Muscle of arm (tissue), 12 donors: ENCODE data around the gene TEAD1. TPM values are rescaled to one million over a fixed set of nuclear protein-coding genes. Genes with fewer than 3 reads are reported as not detected.

Source experiments
- DNase-seq: peaks from one replicate; pipeline ENCODE4 v3.0.0-alpha.2; 2013
- polyA plus RNA-seq, 12 donors: library from polyadenylated mRNA; unstranded; fragments of 120-200 nt; gene quantifications; one replicate each; pipeline ENCODE4 v1.2.1, GENCODE V29; 2013; ENCODE audit not compliant: insufficient read length in 12 of 12

The TEAD1 gene
- polyA plus RNA-seq, 12 donors: 48.6 to 122 (median 108) TPM

- no peak for DNase-seq
Measured at GRCh38 chr11:12684816-12685215, 10.6 kb downstream of the TEAD1 start.

DNA sequence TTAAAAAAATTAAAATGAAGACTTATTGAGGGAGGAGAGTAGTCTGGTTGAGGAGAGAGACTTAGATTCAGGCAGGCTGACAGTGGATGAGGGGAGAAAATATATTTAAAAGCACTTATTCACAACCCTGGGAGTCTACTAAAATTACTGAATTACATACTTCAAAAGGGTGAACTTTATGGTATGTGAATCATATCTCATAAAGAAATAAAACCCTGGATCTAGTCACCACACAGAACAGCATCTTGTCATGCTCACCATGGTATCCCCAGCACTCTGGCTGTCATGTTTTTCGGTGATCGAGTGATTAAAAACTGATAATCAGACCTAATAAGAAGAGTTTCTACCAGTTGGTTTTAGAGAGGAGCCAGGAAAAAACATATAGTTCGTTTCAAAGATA is 11.0 kb downstream of the TEAD1 start:
- DNase-seq: no peak

- no peak for DNase-seq
Measured at GRCh38 chr11:12686246-12687060, 12.2 kb downstream of the TEAD1 start.

DNA sequence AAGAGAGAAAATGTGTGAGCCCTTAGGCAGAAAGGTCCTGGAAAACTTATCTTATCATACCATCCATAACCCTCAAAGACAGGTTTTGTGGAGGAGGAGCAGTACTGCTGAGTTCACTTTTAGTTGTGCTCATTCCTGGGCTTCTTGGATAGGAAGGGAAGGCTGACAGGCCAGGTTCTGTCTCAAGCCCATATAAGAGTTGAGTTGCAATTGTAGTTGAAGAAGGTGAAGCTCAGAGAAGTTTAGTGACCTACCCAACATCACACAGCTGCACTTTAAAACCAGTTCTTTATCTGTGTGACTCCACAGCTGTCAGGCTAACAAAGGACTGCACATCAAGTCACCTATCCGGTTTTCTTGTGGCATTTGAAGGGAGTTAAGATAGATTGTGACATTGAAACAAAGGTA is 13.0 kb downstream of the TEAD1 start:
- no peak for DNase-seq

GRCh38 chr11:12687740-12688139 is 13.5 kb downstream of the TEAD1 start:
- no peak for DNase-seq

GRCh38 chr11:12689029-12689755 is 15.0 kb downstream of the TEAD1 start:
- no peak for DNase-seq

GRCh38 chr11:12690663-12691062 is 16.4 kb downstream of the TEAD1 start:
- DNase-seq: no peak

- DNase-seq: no peak
Measured at GRCh38 chr11:12691473-12691872, 17.3 kb downstream of the TEAD1 start.

GRCh38 chr11:12692229-12693075 is 18.2 kb downstream of the TEAD1 start:
- peak; percentile 85 for DNase-seq

- peak; percentile 25 for DNase-seq
Measured at GRCh38 chr11:12693094-12693478, 18.9 kb downstream of the TEAD1 start.

GRCh38 chr11:12693479-12694182 is 19.4 kb downstream of the TEAD1 start:
- peak; percentile 79 for DNase-seq

DNA sequence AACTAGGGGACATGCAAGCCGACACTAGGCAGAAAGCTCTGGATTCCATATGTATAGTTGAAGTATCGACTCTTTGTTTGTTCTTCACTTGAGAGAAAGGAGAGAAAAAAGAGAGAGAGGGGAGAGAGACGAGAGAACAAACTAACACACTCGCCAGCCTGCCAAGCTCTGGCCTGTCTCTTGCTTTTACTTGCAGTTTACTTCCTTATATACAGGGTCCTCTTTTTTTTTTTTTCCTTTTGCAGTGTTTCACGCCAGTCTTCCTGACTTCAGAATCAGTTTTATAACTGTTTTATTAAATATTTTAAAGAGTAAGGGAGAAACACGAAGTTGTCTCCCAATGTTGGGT is 19.9 kb downstream of the TEAD1 start:
- no peak for DNase-seq

DNA sequence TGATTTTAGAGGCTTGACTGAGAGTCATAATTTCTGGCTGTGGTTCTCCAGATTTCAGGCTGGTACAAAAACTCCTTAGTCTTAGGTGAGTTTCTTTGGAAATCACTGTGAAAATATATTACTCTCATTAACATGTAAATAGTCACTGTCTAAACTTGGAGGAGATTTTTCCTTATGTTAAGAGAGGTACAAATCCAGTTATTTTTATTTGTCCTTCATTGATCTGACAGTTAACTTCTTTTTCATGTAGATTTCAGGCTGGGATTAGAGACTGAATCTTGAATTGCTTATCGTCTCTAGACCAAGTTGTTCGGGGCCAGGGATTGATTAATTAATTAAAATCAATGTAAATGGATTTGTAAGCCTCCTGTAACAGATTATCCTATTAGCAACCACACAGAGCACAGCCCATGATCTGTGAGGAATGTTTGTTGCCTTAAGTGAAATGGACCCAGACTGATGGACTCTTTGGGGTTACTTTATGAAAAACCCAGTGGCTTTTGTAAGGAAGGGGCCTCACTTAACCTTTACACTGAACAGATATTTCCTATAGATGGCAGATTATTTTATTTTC is 21.1 kb downstream of the TEAD1 start:
- no peak for DNase-seq

DNA sequence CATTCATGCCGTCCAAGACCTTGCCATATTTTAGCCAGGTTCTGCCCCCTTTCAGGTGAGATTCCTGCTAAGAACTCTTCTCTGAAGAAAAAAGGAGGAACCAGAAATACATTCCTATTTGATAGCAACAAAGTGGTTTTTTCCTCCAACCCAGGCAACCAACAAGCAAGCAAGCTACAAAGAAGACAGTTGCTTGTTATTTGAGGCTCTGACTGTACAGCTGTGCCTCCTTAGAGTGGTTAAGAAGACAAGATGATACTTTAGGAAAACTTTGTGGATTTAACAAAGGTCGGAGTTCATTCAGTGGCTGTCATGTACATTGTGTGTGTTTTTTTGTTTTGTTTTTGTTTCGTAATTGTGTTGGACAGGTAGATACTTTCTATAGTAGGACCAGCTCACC is 21.7 kb downstream of the TEAD1 start:
- no peak for DNase-seq

DNA sequence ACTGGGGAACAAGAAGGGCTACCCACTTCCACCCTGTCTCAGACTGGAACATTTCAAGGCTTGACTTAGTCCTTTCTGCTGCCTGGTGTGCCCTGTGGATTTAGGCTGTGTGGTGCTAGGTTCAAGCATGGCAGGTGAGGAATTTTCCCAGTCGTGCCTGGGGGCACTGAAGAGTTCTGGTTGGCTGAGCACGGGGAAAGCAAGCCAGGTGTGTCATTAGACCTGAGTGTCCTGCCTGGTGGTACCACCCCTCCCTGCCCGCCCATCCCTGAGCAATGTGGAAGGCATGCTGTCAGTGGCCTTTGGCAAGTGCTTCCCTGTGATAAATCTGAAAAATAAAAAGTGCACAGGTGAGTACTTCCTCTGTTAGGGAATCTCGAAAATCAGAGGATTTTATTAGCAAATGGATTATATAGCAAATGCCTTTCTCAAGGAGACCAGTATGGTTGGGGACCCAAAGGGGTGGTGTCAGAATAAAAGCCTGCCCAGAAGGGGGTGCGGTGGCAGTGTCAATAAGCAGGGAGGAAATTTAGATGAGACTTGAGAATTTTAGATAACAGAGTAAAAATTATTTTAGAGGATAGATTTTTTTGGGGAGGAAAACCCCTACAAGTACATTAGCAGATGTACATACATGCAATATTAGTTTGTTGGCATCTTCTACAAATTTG is 22.8 kb downstream of the TEAD1 start:
- DNase-seq: no peak

DNA sequence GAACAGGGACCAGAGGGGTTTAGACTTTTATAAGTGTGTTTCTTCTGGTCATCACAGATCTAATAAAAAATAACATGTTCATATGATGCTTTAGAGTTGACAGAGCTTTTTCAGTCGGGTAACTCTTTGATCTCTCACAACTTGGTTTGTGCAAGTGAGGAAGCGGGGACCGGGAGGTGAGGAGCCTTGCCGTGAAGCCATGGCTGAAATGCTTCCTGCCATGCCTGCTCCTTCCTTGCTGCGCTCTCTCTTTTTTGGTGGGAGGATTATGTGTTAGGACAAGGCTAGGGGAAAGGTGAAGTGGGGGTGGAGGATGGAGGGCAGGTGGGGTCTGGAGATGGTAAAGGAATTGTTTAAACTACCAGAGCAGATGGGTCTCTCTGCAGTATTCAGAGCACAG is 23.8 kb downstream of the TEAD1 start:
- no peak for DNase-seq

DNA sequence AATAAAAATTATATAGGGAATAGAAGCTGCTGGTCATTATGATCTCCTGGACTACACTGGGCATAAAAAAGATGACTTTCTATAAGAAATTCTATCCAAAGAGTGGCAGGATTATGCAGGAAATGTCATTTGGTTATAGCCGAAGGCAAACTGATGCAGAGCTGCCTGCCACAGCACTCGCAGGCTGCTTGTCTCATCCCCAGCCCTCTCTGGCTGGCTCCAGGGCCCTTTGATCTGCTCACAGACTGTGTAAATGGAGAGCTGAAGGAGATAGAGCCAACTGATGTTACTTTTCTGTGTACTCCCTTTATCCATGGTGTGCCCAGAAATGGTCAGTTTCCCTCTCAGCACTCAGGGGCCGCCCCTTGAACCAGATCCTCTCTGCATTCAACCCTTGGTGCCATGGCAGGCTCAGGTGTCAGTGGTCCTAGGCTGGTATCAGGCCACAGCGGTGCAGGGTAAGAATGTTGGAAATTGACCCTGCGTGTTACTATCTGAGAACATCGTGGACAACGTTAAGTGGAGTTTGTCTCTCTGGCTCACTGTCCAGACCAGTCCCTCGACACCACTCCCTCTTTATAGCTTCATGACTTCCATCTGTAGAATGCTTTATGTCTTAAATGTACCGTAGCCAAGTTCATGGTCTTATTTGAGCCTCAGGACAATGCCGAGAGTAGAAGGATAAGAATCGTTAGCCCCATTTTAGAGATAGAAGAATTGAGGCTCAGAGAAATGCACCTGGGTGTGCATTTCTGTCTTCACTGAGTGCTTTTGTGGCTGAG is 27.8 kb downstream of the TEAD1 start:
- no peak for DNase-seq

GRCh38 chr11:12702999-12703453 is 28.8 kb downstream of the TEAD1 start:
- no peak for DNase-seq

- no peak for DNase-seq
Measured at GRCh38 chr11:12704049-12704448, 29.8 kb downstream of the TEAD1 start.

GRCh38 chr11:12705874-12706273 is 31.7 kb downstream of the TEAD1 start:
- DNase-seq: no peak
